Liver (tissue), 9 donors: ENCODE data around the gene TYMP. TPM values are rescaled to one million over a fixed set of nuclear protein-coding genes. Genes with fewer than 3 reads are reported as not detected.

ENCODE experiments used
- DNase-seq: peaks from one replicate; pipeline ENCODE4 v3.0.0-alpha.2; 2017; ENCODE audit warnings: low spot score
- H3K27ac ChIP-seq, 2 donors: one replicate each; pipeline ENCODE4 v1.7.0; 2013; ENCODE audit warnings: inconsistent platforms in 2 of 2, low read length in 2 of 2, control low read depth in 1 of 2, low read depth in 1 of 2, mild to moderate bottlenecking in 1 of 2
- H3K27me3 ChIP-seq, 4 donors: one replicate each; pipeline versions ENCODE4 v1.6.1 to v1.7.0; 2013; ENCODE audit warnings: low read length in 3 of 4, inconsistent platforms in 1 of 4, mild to moderate bottlenecking in 1 of 4, moderate library complexity in 1 of 4; ENCODE audit not compliant: control insufficient read depth in 4 of 4, insufficient read depth in 4 of 4
- H3K36me3 ChIP-seq, 4 donors: one replicate each; pipeline versions ENCODE4 v1.6.1 to v1.7.0; 2013; ENCODE audit warnings: low read length in 3 of 4, mild to moderate bottlenecking in 3 of 4, low read depth in 1 of 4, moderate library complexity in 1 of 4; ENCODE audit not compliant: control insufficient read depth in 4 of 4, insufficient read depth in 3 of 4
- H3K4me1 ChIP-seq, 4 donors: one replicate each; pipeline versions ENCODE4 v1.6.1 to v1.7.0; 2013; ENCODE audit warnings: low read length in 3 of 4, mild to moderate bottlenecking in 3 of 4, moderate library complexity in 1 of 4; ENCODE audit not compliant: control insufficient read depth in 4 of 4, insufficient read depth in 4 of 4
- H3K4me3 ChIP-seq, 3 donors: one replicate each; pipeline versions ENCODE4 v1.6.1 to v1.7.0; 2013; ENCODE audit warnings: low read length in 3 of 3, control low read depth in 1 of 3, low read depth in 1 of 3, mild to moderate bottlenecking in 1 of 3
- H3K9ac ChIP-seq, 2 donors: one replicate each; pipeline ENCODE4 v1.7.0; 2013; ENCODE audit warnings: low read length in 2 of 2, mild to moderate bottlenecking in 2 of 2, moderate library complexity in 2 of 2, control low read depth in 1 of 2, low read depth in 1 of 2
- H3K9me3 ChIP-seq, 4 donors: one replicate each; pipeline versions ENCODE4 v1.6.1 to v1.7.0; 2013; ENCODE audit warnings: low read length in 3 of 4; ENCODE audit not compliant: control insufficient read depth in 4 of 4
- EGR1 ChIP-seq, 2 donors: IDR thresholded peaks; 2 replicates each; pipeline ENCODE4 v1.6.1; 2016 to 2018; ENCODE audit warnings: antibody characterized with exemption in 2 of 2, low read depth in 2 of 2
- FOXA1 ChIP-seq: IDR thresholded peaks from 2 replicates; pipeline ENCODE4 v1.6.1; 2016; ENCODE audit warnings: antibody characterized with exemption
- FOXA2 ChIP-seq: IDR thresholded peaks from 2 replicates; pipeline ENCODE4 v1.6.1; 2016; ENCODE audit warnings: antibody characterized with exemption
- GABPA ChIP-seq, 2 donors: IDR thresholded peaks in 1 of 2; conservative IDR thresholded peaks in 1 of 2; 2 replicates each; pipeline ENCODE4 v1.6.1; 2016; ENCODE audit warnings: antibody characterized with exemption in 2 of 2, mild to moderate bottlenecking in 1 of 2, moderate library complexity in 1 of 2
- HNF4A ChIP-seq, 2 donors: conservative IDR thresholded peaks; 2 replicates each; pipeline ENCODE4 v1.6.1; 2016; ENCODE audit warnings: antibody characterized with exemption in 2 of 2, mild to moderate bottlenecking in 2 of 2
- HNF4G ChIP-seq: IDR thresholded peaks from 2 replicates; pipeline ENCODE4 v1.6.1; 2016; ENCODE audit warnings: antibody characterized with exemption
- JUND ChIP-seq, 2 donors: IDR thresholded peaks; 2 replicates each; pipeline ENCODE4 v1.6.1; 2016; ENCODE audit warnings: antibody characterized with exemption in 2 of 2
- NR2F2 ChIP-seq: IDR thresholded peaks from 2 replicates; pipeline ENCODE4 v1.6.1; 2016; ENCODE audit warnings: antibody characterized with exemption
- RAD21 ChIP-seq, 2 donors: IDR thresholded peaks; 2 replicates each; pipeline ENCODE4 v1.6.1; 2016; ENCODE audit warnings: antibody characterized with exemption in 2 of 2, mild to moderate bottlenecking in 2 of 2
- RXRA ChIP-seq, 2 donors: IDR thresholded peaks; 2 replicates each; pipeline ENCODE4 v1.6.1; 2017 to 2018; ENCODE audit warnings: antibody characterized with exemption in 2 of 2, mild to moderate bottlenecking in 1 of 2
- SP1 ChIP-seq: IDR thresholded peaks from 2 replicates; pipeline ENCODE4 v1.6.1; 2018; ENCODE audit warnings: antibody characterized with exemption, mild to moderate bottlenecking
- TAF1 ChIP-seq: conservative IDR thresholded peaks from 2 replicates; pipeline ENCODE4 v1.6.1; 2016; ENCODE audit warnings: antibody characterized with exemption, mild to moderate bottlenecking
- YY1 ChIP-seq: IDR thresholded peaks from 2 replicates; pipeline ENCODE4 v1.6.1; 2016; ENCODE audit warnings: antibody characterized with exemption, mild to moderate bottlenecking
- WGBS: extraction: QIAGEN DNeasy Blood & Tissue Kit; methylation state at CpG from one replicate; pipeline ENCODE4 v1.1.7; 2013; 5-methylcytosine and 5-hydroxymethylcytosine counted together
- polyA plus RNA-seq, 2 donors: library from polyadenylated mRNA; stranded (reverse) in 1 of 2; unstranded in 1 of 2; fragments of 200-250 nt in 1 of 2; fragments of >200 nt in 1 of 2; fragmentation: Nextera tagmentation in 1 of 2; extraction: Ambion mirVana in 1 of 2; gene quantifications; one replicate each; pipeline versions ENCODE4 v1.2.1 to v1.2.3, GENCODE V29; 2013 to 2015
- total RNA-seq, 2 donors: library from RNA; depleted of rRNA; stranded (reverse); fragments of >200 nt; gene quantifications; one replicate each; pipeline ENCODE4 v1.2.3, GENCODE V29; 2014
- TF ChIP-seq, protein P1 (sequence below): IDR thresholded peaks from 2 replicates; pipeline ENCODE4 v1.6.1; 2016; ENCODE audit warnings: antibody characterized with exemption
- TF ChIP-seq, protein P2 (sequence below): IDR thresholded peaks from 2 replicates; pipeline ENCODE4 v1.6.1; 2016; ENCODE audit warnings: antibody characterized with exemption
- TF ChIP-seq, protein P3 (sequence below): fragments of 150-350 bp; IDR thresholded peaks from 2 replicates; pipeline ENCODE4 v1.5.1; 2017; ENCODE audit warnings: improper control_type of control experiment, low read depth, low read length; ENCODE audit not compliant: missing input control
- TF ChIP-seq, protein P4 (sequence below): IDR thresholded peaks from 2 replicates; pipeline ENCODE4 v1.6.1; 2016; ENCODE audit warnings: antibody characterized with exemption
- TF ChIP-seq, protein P5 (sequence below): IDR thresholded peaks from 2 replicates; pipeline ENCODE4 v1.6.1; 2016; ENCODE audit warnings: antibody characterized with exemption, mild to moderate bottlenecking
- donor health status: healthy.
- donor health status: healthy.
- donor health status: healthy.
- donor health status: healthy.
- donor health status: healthy.

TYMP gene
- total and polyA plus RNA-seq, 4 donors = 34.0 to 109 (median 65.5) TPM

DNA sequence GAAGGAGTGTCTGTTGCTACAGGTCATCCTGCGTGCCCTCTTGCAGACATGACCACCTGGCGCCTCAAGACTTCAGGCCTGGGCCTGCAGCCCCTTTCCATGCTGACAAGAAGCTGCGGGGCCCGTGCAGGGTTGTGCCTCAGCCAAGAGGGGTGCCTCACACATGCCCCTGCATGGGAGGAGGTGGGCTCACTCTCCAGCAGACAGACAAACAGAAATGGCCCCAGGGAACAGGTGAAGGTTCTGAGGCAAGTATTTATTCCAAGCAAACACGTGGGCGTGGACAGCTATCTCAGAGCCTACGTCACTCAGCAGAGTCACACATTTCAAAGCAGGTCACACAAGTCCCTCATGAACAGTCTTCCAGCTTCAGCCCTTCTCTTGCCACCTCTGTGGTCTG is 38.8 kb upstream of the TYMP start:
- no peak for DNase-seq
- Histone ChIP-seq H3K27ac (peak overlapping the region; percentile 96 to 97), H3K4me3 (no peak overlapping the region), H3K36me3 (peaks cover 0 to 17% (median 0%) of the 10 kb centered on the region in 4 donors), H3K27me3 (no peaks in the 10 kb centered on the region), H3K9me3 (no peaks in the 10 kb centered on the region), H3K4me1 (peaks cover 12 to 43% (median 25%) of the 10 kb centered on the region in 4 donors), H3K9ac (peak overlapping the region in 1 of 2 donors; percentile 1)
- TF ChIP-seq FOXA1 = peak; percentile 12
- TF ChIP-seq GABPA (IDR thresholded peaks at IDR 0.05 in 1 of 2, conservative IDR thresholded peaks at IDR 0.05 in 1 of 2) = no peak
- TF ChIP-seq RAD21 (IDR thresholded peaks at IDR 0.05) = no peak
- TF ChIP-seq TAF1 = no peak
- no peak for TF ChIP-seq HNF4G
- TF ChIP-seq, protein P1, sequence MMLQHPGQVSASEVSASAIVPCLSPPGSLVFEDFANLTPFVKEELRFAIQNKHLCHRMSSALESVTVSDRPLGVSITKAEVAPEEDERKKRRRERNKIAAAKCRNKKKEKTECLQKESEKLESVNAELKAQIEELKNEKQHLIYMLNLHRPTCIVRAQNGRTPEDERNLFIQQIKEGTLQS = no peak
- TF ChIP-seq, protein P2, sequence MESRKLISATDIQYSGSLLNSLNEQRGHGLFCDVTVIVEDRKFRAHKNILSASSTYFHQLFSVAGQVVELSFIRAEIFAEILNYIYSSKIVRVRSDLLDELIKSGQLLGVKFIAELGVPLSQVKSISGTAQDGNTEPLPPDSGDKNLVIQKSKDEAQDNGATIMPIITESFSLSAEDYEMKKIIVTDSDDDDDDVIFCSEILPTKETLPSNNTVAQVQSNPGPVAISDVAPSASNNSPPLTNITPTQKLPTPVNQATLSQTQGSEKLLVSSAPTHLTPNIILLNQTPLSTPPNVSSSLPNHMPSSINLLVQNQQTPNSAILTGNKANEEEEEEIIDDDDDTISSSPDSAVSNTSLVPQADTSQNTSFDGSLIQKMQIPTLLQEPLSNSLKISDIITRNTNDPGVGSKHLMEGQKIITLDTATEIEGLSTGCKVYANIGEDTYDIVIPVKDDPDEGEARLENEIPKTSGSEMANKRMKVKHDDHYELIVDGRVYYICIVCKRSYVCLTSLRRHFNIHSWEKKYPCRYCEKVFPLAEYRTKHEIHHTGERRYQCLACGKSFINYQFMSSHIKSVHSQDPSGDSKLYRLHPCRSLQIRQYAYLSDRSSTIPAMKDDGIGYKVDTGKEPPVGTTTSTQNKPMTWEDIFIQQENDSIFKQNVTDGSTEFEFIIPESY = no peak
- TF ChIP-seq, protein P3, sequence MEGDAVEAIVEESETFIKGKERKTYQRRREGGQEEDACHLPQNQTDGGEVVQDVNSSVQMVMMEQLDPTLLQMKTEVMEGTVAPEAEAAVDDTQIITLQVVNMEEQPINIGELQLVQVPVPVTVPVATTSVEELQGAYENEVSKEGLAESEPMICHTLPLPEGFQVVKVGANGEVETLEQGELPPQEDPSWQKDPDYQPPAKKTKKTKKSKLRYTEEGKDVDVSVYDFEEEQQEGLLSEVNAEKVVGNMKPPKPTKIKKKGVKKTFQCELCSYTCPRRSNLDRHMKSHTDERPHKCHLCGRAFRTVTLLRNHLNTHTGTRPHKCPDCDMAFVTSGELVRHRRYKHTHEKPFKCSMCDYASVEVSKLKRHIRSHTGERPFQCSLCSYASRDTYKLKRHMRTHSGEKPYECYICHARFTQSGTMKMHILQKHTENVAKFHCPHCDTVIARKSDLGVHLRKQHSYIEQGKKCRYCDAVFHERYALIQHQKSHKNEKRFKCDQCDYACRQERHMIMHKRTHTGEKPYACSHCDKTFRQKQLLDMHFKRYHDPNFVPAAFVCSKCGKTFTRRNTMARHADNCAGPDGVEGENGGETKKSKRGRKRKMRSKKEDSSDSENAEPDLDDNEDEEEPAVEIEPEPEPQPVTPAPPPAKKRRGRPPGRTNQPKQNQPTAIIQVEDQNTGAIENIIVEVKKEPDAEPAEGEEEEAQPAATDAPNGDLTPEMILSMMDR = no peak
- TF ChIP-seq, protein P4, sequence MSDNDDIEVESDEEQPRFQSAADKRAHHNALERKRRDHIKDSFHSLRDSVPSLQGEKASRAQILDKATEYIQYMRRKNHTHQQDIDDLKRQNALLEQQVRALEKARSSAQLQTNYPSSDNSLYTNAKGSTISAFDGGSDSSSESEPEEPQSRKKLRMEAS = no peak
- no peak for TF ChIP-seq HNF4A (conservative IDR thresholded peaks at IDR 0.05)
- TF ChIP-seq YY1 = peak; percentile 79
- TF ChIP-seq FOXA2 = no peak
- peak in 1 of 2 donors; percentile 16 for TF ChIP-seq JUND (IDR thresholded peaks at IDR 0.05)
- TF ChIP-seq EGR1 (IDR thresholded peaks at IDR 0.05; ENCODE audit: low read depth in 2 of 2) = peak; percentile 91
- TF ChIP-seq NR2F2 = no peak
- TF ChIP-seq, protein P5, sequence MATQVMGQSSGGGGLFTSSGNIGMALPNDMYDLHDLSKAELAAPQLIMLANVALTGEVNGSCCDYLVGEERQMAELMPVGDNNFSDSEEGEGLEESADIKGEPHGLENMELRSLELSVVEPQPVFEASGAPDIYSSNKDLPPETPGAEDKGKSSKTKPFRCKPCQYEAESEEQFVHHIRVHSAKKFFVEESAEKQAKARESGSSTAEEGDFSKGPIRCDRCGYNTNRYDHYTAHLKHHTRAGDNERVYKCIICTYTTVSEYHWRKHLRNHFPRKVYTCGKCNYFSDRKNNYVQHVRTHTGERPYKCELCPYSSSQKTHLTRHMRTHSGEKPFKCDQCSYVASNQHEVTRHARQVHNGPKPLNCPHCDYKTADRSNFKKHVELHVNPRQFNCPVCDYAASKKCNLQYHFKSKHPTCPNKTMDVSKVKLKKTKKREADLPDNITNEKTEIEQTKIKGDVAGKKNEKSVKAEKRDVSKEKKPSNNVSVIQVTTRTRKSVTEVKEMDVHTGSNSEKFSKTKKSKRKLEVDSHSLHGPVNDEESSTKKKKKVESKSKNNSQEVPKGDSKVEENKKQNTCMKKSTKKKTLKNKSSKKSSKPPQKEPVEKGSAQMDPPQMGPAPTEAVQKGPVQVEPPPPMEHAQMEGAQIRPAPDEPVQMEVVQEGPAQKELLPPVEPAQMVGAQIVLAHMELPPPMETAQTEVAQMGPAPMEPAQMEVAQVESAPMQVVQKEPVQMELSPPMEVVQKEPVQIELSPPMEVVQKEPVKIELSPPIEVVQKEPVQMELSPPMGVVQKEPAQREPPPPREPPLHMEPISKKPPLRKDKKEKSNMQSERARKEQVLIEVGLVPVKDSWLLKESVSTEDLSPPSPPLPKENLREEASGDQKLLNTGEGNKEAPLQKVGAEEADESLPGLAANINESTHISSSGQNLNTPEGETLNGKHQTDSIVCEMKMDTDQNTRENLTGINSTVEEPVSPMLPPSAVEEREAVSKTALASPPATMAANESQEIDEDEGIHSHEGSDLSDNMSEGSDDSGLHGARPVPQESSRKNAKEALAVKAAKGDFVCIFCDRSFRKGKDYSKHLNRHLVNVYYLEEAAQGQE = peak; percentile 89
- TF ChIP-seq SP1 = no peak
- no peak for TF ChIP-seq RXRA (IDR thresholded peaks at IDR 0.05)
- WGBS = 47% methylated on average over 7 of the region's 7 CpGs
